PC-9 (cell line): ENCODE measurements around the gene CALD1. TPM values are rescaled to one million over a fixed set of nuclear protein-coding genes. Genes with fewer than 3 reads are reported as not detected.

Experiments used
- BruUV-seq: library from RNA; stranded (reverse); fragments of 400-500 nt; replicated peaks from 2 replicates; lab custom pipeline; 2021; lab: Mats Ljungman, UMichigan
- CTCF ChIA-PET: fragments of 300-600 bp; sonication (Branson Sonifier 250); formaldehyde crosslinking; loops from one replicate; lab custom pipeline; 2022; ENCODE audit warnings: antibody characterized with exemption; lab: Charles Lee
- POLR2A ChIA-PET: fragments of 300-600 bp; sonication (Branson Sonifier 250); formaldehyde crosslinking; loops from one replicate; lab custom pipeline; 2022; ENCODE audit warnings: antibody characterized with exemption; ENCODE audit not compliant: unreplicated experiment; lab: Charles Lee
- DNase-seq, 2 experiments: peaks; one replicate each; pipeline versions ENCODE4 v3.0.0 to v3.0.0-alpha.2; 2015 to 2022; ENCODE audit warnings: mixed read lengths in 1 of 2
- H2AFZ ChIP-seq: fragments of 200-600 bp; sonication (generic); 2 replicates; pipeline ENCODE4 v1.8.1; 2017; ENCODE audit warnings: antibody characterized with exemption
- H3F3A ChIP-seq: fragments of 200-600 bp; sonication (generic); 2 replicates; pipeline ENCODE4 v1.8.1; 2017; ENCODE audit warnings: antibody characterized with exemption, mild to moderate bottlenecking, low read depth; ENCODE audit not compliant: insufficient read depth
- H3K27ac ChIP-seq: fragments of 200-600 bp; sonication (generic); 2 replicates; pipeline ENCODE4 v1.6.1; 2016; ENCODE audit warnings: mixed run types
- H3K27me3 ChIP-seq: fragments of 200-600 bp; sonication (generic); 2 replicates; pipeline ENCODE4 v1.6.1; 2016; ENCODE audit warnings: low read depth, mixed run types; ENCODE audit not compliant: insufficient read depth
- H3K36me3 ChIP-seq: fragments of 200-600 bp; sonication (generic); 2 replicates; pipeline ENCODE4 v1.6.1; 2016; ENCODE audit warnings: low read depth, mixed run types
- H3K4me1 ChIP-seq: fragments of 200-600 bp; sonication (generic); replicated peaks from 2 replicates; pipeline ENCODE4 v1.6.1; 2016; ENCODE audit warnings: mixed run types; ENCODE audit not compliant: insufficient read depth
- H3K4me2 ChIP-seq: fragments of 200-600 bp; sonication (generic); 2 replicates; pipeline ENCODE4 v1.6.1; 2017; ENCODE audit warnings: mixed run types
- H3K4me3 ChIP-seq: fragments of 200-600 bp; sonication (generic); 2 replicates; pipeline ENCODE4 v1.6.1; 2016; ENCODE audit warnings: mixed run types
- H3K79me2 ChIP-seq: fragments of 200-600 bp; sonication (generic); 2 replicates; pipeline ENCODE4 v1.6.1; 2017; ENCODE audit warnings: low read depth, mixed run types
- H3K9me2 ChIP-seq: fragments of 200-600 bp; sonication (generic); 2 replicates; pipeline ENCODE4 v1.8.1; 2017; ENCODE audit warnings: mild to moderate bottlenecking; ENCODE audit not compliant: insufficient read depth
- H3K9me3 ChIP-seq: fragments of 200-600 bp; sonication (generic); 2 replicates; pipeline ENCODE4 v1.8.1; 2016; ENCODE audit warnings: low read depth; ENCODE audit not compliant: insufficient read depth
- H4K20me1 ChIP-seq: fragments of 200-600 bp; sonication (generic); 2 replicates; pipeline ENCODE4 v1.8.1; 2017; ENCODE audit not compliant: insufficient read depth
- CTCF ChIP-seq: fragments of 200-600 bp; sonication (generic); conservative IDR thresholded peaks from 2 replicates; pipeline ENCODE4 v1.6.1; 2017; ENCODE audit warnings: mixed run types, antibody characterized with exemption, mild to moderate bottlenecking, moderate library complexity
- EZH2 ChIP-seq: fragments of 200-600 bp; sonication (generic); IDR thresholded peaks from 2 replicates; pipeline ENCODE4 v1.8.0; 2017; ENCODE audit warnings: antibody characterized with exemption, low read depth
- intact Hi-C: fragments of 100-400 bp; cut with micrococcal nuclease; formaldehyde crosslinking; loops from one replicate; pipeline ENCODE4 v1.10.0; 2022; ENCODE audit not compliant: unreplicated experiment
- total RNA-seq: library from RNA; stranded (reverse); gene quantifications from 2 replicates; pipeline ENCODE4 v1.2.3, GENCODE V29; 2021

Gene CALD1
- total RNA-seq, 1 experiment from 2014 or later: 84.4 TPM

DNA sequence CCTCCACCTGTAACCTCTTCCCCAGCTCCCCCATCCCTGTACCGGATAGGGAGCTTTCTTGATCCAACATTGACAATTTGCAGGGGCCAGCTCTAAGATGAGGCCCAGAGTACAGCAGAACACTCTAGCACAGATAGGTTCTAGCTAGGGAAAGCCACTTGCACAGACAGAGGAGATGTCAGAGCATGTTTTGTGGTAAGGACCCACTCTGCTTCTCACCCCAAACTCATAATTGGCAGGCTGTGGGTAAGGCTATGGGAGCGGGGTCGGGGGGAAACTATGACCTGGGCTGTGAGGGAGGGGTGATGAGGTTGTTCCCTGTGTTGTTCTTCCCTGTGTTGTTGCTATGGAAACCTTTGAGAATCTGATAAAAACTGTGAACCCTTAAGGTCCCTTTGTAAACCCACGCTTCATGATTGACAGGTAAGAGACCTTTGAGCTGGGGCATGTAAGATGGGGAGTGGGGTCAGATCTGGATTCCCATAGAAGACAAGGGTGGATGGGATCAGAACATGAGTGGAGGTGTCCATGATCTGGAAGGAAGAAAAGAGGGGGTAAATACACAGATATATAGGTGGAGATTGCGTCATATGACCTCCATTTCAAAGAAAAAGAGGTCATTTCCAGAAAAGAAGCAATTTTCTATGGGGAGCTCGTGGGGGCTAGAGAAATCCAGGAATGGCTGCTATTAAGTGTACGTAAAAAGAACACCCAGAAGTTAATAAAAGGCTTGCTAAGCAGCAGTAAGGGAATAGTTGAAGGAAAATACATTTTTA is 4.0 kb downstream of the CALD1 start:
- no peak overlapping the region for H2AFZ ChIP-seq
- H3K4me3 ChIP-seq: no peak overlapping the region
- ChIA-PET POLR2A (interaction anchor here (0.6 kb wide), 2 partner anchors 94 to 151 kb away, joined by 3 to 4 read pairs; no protein-coding TSS in a partner anchor), CTCF (no interaction called here)
- no peaks in the 10 kb centered on the region for H4K20me1 ChIP-seq
- H3K27me3 ChIP-seq: no peaks in the 10 kb centered on the region
- H3K27ac ChIP-seq: no peak overlapping the region
- BruUV-seq: no TSS peak
- no peaks in the 10 kb centered on the region for H3K9me2 ChIP-seq
- intact Hi-C loops: loop anchor here (5.0 kb wide), 1 partner anchor 159 kb away; no protein-coding TSS in a partner anchor
- H3F3A ChIP-seq: peaks cover 15% of the 10 kb centered on the region; the same call in 1 of the 2 replicates
- TF ChIP-seq EZH2 (no peak), CTCF (no peak)
- H3K36me3 ChIP-seq: no peaks in the 10 kb centered on the region
- peaks cover 26% of the 10 kb centered on the region for H3K4me1 ChIP-seq
- no peaks in the 10 kb centered on the region for H3K79me2 ChIP-seq
- H3K4me2 ChIP-seq: no peak overlapping the region
- H3K9me3 ChIP-seq: no peaks in the 10 kb centered on the region
- DNase-seq: no peak

GRCh38 chr7:134784251-134785049 is 5.0 kb downstream of the CALD1 start:
- no peak for DNase-seq
- no peaks in the 10 kb centered on the region for H4K20me1 ChIP-seq
- no peaks in the 10 kb centered on the region for H3K27me3 ChIP-seq
- H3K4me3 ChIP-seq: no peak overlapping the region
- no peak overlapping the region for H2AFZ ChIP-seq
- no TSS peak for BruUV-seq
- H3K27ac ChIP-seq: no peak overlapping the region
- H3K4me2 ChIP-seq: no peak overlapping the region
- no peaks in the 10 kb centered on the region for H3K36me3 ChIP-seq
- no peaks in the 10 kb centered on the region for H3K9me3 ChIP-seq
- no peaks in the 10 kb centered on the region for H3K79me2 ChIP-seq
- H3K9me2 ChIP-seq: no peaks in the 10 kb centered on the region
- peaks cover 9% of the 10 kb centered on the region; the same call in 1 of the 2 replicates for H3F3A ChIP-seq
- H3K4me1 ChIP-seq: peaks cover 20% of the 10 kb centered on the region
- ChIA-PET POLR2A (no interaction called here), CTCF (no interaction called here)
- no peak for TF ChIP-seq CTCF
- TF ChIP-seq EZH2: no peak
- intact Hi-C loops: loop anchor here (5.0 kb wide), 1 partner anchor 158 kb away; no protein-coding TSS in a partner anchor

- Histone ChIP-seq H3K27me3 (no peaks in the 10 kb centered on the region), H3K36me3 (no peaks in the 10 kb centered on the region), H2AFZ (no peak overlapping the region), H3K4me2 (no peak overlapping the region), H3K79me2 (no peaks in the 10 kb centered on the region), H3K4me3 (no peak overlapping the region), H4K20me1 (no peaks in the 10 kb centered on the region), H3K9me3 (no peaks in the 10 kb centered on the region), H3K27ac (no peak overlapping the region), H3K9me2 (no peaks in the 10 kb centered on the region), H3F3A (no peaks in the 10 kb centered on the region), H3K4me1 (peaks cover 7% of the 10 kb centered on the region)
- TF ChIP-seq CTCF (no peak), EZH2 (no peak)
- ChIA-PET CTCF (no interaction called here), POLR2A (interaction anchor here (0.5 kb wide), 1 partner anchor 105 kb away, joined by 8 read pairs; no protein-coding TSS in a partner anchor)
- intact Hi-C loops: no loop called here
- BruUV-seq: no TSS peak
- DNase-seq: no peak
Observed at GRCh38 chr7:134785842-134786241, 6.4 kb downstream of the CALD1 start.
